Measurements from ENCODE around the gene AQP6. TPM values are rescaled to one million over a fixed set of nuclear protein-coding genes. Genes with fewer than 3 reads are reported as not detected.
A peak's percentile ranks its signal among the peaks of the same experiment; 100 is the strongest.

AQP6 gene
- total RNA-seq, 1 donor from 2014 or later: not detected

- Mint-ChIP-seq H3K27ac (ENCODE audit: unreplicated experiment) (peak overlapping the region; percentile 43), H3K4me3 (ENCODE audit: unreplicated experiment) (no peak overlapping the region), H3K36me3 (ENCODE audit: unreplicated experiment) (no peaks in the 10 kb centered on the region), H3K4me1 (ENCODE audit: unreplicated experiment) (peaks cover 52% of the 10 kb centered on the region), H3K27me3 (ENCODE audit: unreplicated experiment) (no peaks in the 10 kb centered on the region), H3K9me3 (ENCODE audit: unreplicated experiment) (no peaks in the 10 kb centered on the region)
- TF ChIP-seq, protein P1, sequence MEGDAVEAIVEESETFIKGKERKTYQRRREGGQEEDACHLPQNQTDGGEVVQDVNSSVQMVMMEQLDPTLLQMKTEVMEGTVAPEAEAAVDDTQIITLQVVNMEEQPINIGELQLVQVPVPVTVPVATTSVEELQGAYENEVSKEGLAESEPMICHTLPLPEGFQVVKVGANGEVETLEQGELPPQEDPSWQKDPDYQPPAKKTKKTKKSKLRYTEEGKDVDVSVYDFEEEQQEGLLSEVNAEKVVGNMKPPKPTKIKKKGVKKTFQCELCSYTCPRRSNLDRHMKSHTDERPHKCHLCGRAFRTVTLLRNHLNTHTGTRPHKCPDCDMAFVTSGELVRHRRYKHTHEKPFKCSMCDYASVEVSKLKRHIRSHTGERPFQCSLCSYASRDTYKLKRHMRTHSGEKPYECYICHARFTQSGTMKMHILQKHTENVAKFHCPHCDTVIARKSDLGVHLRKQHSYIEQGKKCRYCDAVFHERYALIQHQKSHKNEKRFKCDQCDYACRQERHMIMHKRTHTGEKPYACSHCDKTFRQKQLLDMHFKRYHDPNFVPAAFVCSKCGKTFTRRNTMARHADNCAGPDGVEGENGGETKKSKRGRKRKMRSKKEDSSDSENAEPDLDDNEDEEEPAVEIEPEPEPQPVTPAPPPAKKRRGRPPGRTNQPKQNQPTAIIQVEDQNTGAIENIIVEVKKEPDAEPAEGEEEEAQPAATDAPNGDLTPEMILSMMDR (IDR thresholded peaks at IDR 0.05): no peak
- no peak for DNase-seq (ENCODE audit: extremely low spot score, unreplicated experiment)
Observed at GRCh38 chr12:50019524-50019923, 46.8 kb downstream of the AQP6 start.

- Mint-ChIP-seq H3K4me1 (ENCODE audit: unreplicated experiment) (peaks cover 59% of the 10 kb centered on the region), H3K36me3 (ENCODE audit: unreplicated experiment) (peaks cover 1% of the 10 kb centered on the region), H3K27me3 (ENCODE audit: unreplicated experiment) (no peaks in the 10 kb centered on the region), H3K4me3 (ENCODE audit: unreplicated experiment) (no peak overlapping the region), H3K9me3 (ENCODE audit: unreplicated experiment) (no peaks in the 10 kb centered on the region), H3K27ac (ENCODE audit: unreplicated experiment) (peak overlapping the region; percentile 36)
- no peak for DNase-seq (ENCODE audit: extremely low spot score, unreplicated experiment)
- TF ChIP-seq, protein P1 (IDR thresholded peaks at IDR 0.05): no peak
Observed at GRCh38 chr12:50021031-50021430, 48.3 kb downstream of the AQP6 start.

- Mint-ChIP-seq H3K4me1 (ENCODE audit: unreplicated experiment) (peaks cover 51% of the 10 kb centered on the region), H3K36me3 (ENCODE audit: unreplicated experiment) (peaks cover 1% of the 10 kb centered on the region), H3K9me3 (ENCODE audit: unreplicated experiment) (no peaks in the 10 kb centered on the region), H3K4me3 (ENCODE audit: unreplicated experiment) (no peak overlapping the region), H3K27me3 (ENCODE audit: unreplicated experiment) (no peaks in the 10 kb centered on the region), H3K27ac (ENCODE audit: unreplicated experiment) (no peak overlapping the region)
- DNase-seq (ENCODE audit: extremely low spot score, unreplicated experiment): no peak
- TF ChIP-seq, protein P1 (IDR thresholded peaks at IDR 0.05): no peak
Observed at GRCh38 chr12:50022903-50023302, 50.2 kb downstream of the AQP6 start.

DNA sequence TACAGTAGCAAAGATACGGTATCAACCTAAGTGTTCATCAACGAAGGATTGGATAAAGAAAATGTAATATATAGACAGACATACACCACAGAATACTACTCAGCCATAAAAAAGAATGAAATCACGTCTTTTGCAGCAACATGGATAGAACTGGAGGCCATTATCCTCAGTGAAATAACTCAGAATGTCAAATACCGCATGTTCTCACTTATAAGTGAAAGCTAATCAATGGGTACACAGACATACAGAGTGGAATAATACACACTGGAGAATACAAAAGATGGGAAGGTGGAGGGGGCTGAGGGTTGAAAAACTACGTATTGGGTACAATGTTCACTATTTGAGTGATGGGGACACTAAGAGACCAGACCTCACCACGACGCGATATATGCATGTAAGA, 51.5 kb downstream of the AQP6 start:
- H3K36me3 Mint-ChIP-seq (ENCODE audit: unreplicated experiment): peaks cover 1% of the 10 kb centered on the region
- TF ChIP-seq, protein P1 (IDR thresholded peaks at IDR 0.05): no peak
- no peaks in the 10 kb centered on the region for H3K9me3 Mint-ChIP-seq (ENCODE audit: unreplicated experiment)
- peak overlapping the region; percentile 25 for H3K27ac Mint-ChIP-seq (ENCODE audit: unreplicated experiment)
- H3K27me3 Mint-ChIP-seq (ENCODE audit: unreplicated experiment): no peaks in the 10 kb centered on the region
- H3K4me3 Mint-ChIP-seq (ENCODE audit: unreplicated experiment): peak overlapping the region; percentile 99
- H3K4me1 Mint-ChIP-seq (ENCODE audit: unreplicated experiment): peaks cover 42% of the 10 kb centered on the region
- no peak for DNase-seq (ENCODE audit: extremely low spot score, unreplicated experiment)

GRCh38 chr12:50024805-50025186, 52.0 kb downstream of the AQP6 start:
- TF ChIP-seq, protein P1 (IDR thresholded peaks at IDR 0.05): no peak
- H3K9me3 Mint-ChIP-seq (ENCODE audit: unreplicated experiment): no peaks in the 10 kb centered on the region
- no peak for DNase-seq (ENCODE audit: extremely low spot score, unreplicated experiment)
- H3K4me3 Mint-ChIP-seq (ENCODE audit: unreplicated experiment): peak overlapping the region; percentile 99
- peaks cover 1% of the 10 kb centered on the region for H3K36me3 Mint-ChIP-seq (ENCODE audit: unreplicated experiment)
- H3K27me3 Mint-ChIP-seq (ENCODE audit: unreplicated experiment): no peaks in the 10 kb centered on the region
- H3K4me1 Mint-ChIP-seq (ENCODE audit: unreplicated experiment): peaks cover 40% of the 10 kb centered on the region
- H3K27ac Mint-ChIP-seq (ENCODE audit: unreplicated experiment): peak overlapping the region; percentile 95
